ENCODE results near the gene MRTFA. TPM values are rescaled to one million over a fixed set of nuclear protein-coding genes. Genes with fewer than 3 reads are reported as not detected.

The MRTFA gene
- polyA plus RNA-seq, 1 of the 3 experiments (the other 2 are of a cell fraction): 5.8 TPM

GRCh38 chr22:40368016-40368415, 268.5 kb downstream of the MRTFA start:
- CTCF ChIA-PET: no interaction called here
- H3K9me3 ChIP-seq: no peaks in the 10 kb centered on the region
- H2AFZ ChIP-seq (ENCODE audit: low read depth): no peak overlapping the region
- H4K20me1 ChIP-seq (ENCODE audit: insufficient read depth): no peaks in the 10 kb centered on the region
- peaks cover 9% of the 10 kb centered on the region; the same call in 1 of the 2 replicates for H3K79me2 ChIP-seq (ENCODE audit: insufficient read depth)
- no peaks in the 10 kb centered on the region for H3K27me3 ChIP-seq (ENCODE audit: insufficient read depth)
- H3K4me3 ChIP-seq (ENCODE audit: low read depth in 2 of 2, low read length in 1 of 2): no peak overlapping the region
- H3K9ac ChIP-seq: no peak overlapping the region
- no peak for DNase-seq
- H3K9me2 ChIP-seq: no peaks in the 10 kb centered on the region
- H3K4me2 ChIP-seq: no peak overlapping the region
- peaks cover 3% of the 10 kb centered on the region for H3F3A ChIP-seq (replicated peaks; ENCODE audit: insufficient read depth)
- peaks cover 8 to 29% of the 10 kb centered on the region in 2 experiments for H3K36me3 ChIP-seq (replicated peaks in 1 of 2; ENCODE audit: control insufficient read depth in 1 of 2, insufficient read depth in 2 of 2, low read length in 1 of 2)
- H3K4me1 ChIP-seq (ENCODE audit: control insufficient read depth in 1 of 2, insufficient read depth in 2 of 2, low read depth in 1 of 2, low read length in 1 of 2): peaks cover 3 to 4% of the 10 kb centered on the region in 2 experiments; a peak in 2 of 4 replicates
- no peak overlapping the region for H3K27ac ChIP-seq (ENCODE audit: low read depth in 2 of 2, low read length in 1 of 2)
- POLR2A ChIA-PET: interaction anchor here (0.6 kb wide), 1 partner anchor 152 kb away, joined by 3 read pairs; no protein-coding TSS in a partner anchor
- TF ChIP-seq IRF3 (IDR thresholded peaks at IDR 0.05; ENCODE audit: low read depth, low read length) (no peak), FOXJ3 (CRISPR knock-in tag; IDR thresholded peaks at IDR 0.05) (no peak), MEF2A (IDR thresholded peaks at IDR 0.05; ENCODE audit: borderline replicate concordance, low read depth) (no peak), TAF1 (IDR thresholded peaks at IDR 0.05; ENCODE audit: borderline replicate concordance, low read depth, low read length) (no peak), SIN3A (IDR thresholded peaks at IDR 0.05; ENCODE audit: borderline replicate concordance, low read depth, low read length) (no peak), USF1 (IDR thresholded peaks at IDR 0.05; ENCODE audit: borderline replicate concordance, low read depth) (no peak), GATA2 (CRISPR knock-in tag; IDR thresholded peaks at IDR 0.05) (no peak), PBX3 (IDR thresholded peaks at IDR 0.05) (no peak), ZBTB33 (IDR thresholded peaks at IDR 0.05; ENCODE audit: borderline replicate concordance, low read depth) (no peak), RFX5 (IDR thresholded peaks at IDR 0.05; ENCODE audit: low read length) (no peak), RXRA (IDR thresholded peaks at IDR 0.05; ENCODE audit: borderline replicate concordance, low read depth) (no peak), MXI1 (IDR thresholded peaks at IDR 0.05; ENCODE audit: low read depth, low read length) (no peak), CTCF (IDR thresholded peaks at IDR 0.05) (no peak), FOSL2 (IDR thresholded peaks at IDR 0.05; ENCODE audit: borderline replicate concordance, low read depth) (no peak), EP300 (IDR thresholded peaks at IDR 0.05; ENCODE audit: borderline replicate concordance in 1 of 2, low read depth in 1 of 2, low read length in 1 of 2) (no peak)
- WGBS (ENCODE audit: low lambda C conversion rate): 93% methylated on average over 5 of the region's 6 CpGs

Measured in SK-N-SH (cell line).